Psoas muscle (tissue), 8 donors: ENCODE measurements around the gene COL5A1. TPM values are rescaled to one million over a fixed set of nuclear protein-coding genes. Genes with fewer than 3 reads are reported as not detected.

Experiments used
- ATAC-seq, 4 donors: fragments of 200-7000 bp; cut with Tn5 transposase; one replicate each; pipeline ENCODE4 v1.9.1; 2020; ENCODE audit warnings: moderate library complexity in 3 of 4, mild to moderate bottlenecking in 2 of 4
- DNase-seq, 2 donors: peaks; one replicate each; pipeline ENCODE4 v3.0.0-alpha.2; 2020
- H3K27ac ChIP-seq: fragments of 200-600 bp; one replicate; pipeline ENCODE4 v1.8.0; 2022
- H3K27me3 ChIP-seq, 3 donors: fragments of 200-600 bp in 1 of 3; one replicate each; pipeline versions ENCODE4 v1.6.1 to v1.8.0; 2013 to 2022; ENCODE audit warnings: low read length in 2 of 3, mild to moderate bottlenecking in 2 of 3, moderate library complexity in 1 of 3; ENCODE audit not compliant: insufficient read depth in 3 of 3
- H3K36me3 ChIP-seq, 2 donors: fragments of 200-600 bp in 1 of 2; one replicate each; pipeline versions ENCODE4 v1.6.1 to v1.8.0; 2013 to 2022; ENCODE audit warnings: low read depth in 1 of 2, mild to moderate bottlenecking in 1 of 2, moderate library complexity in 1 of 2; ENCODE audit not compliant: insufficient read depth in 1 of 2
- H3K4me1 ChIP-seq: fragments of 200-600 bp; one replicate; pipeline ENCODE4 v1.8.0; 2022
- H3K4me3 ChIP-seq: fragments of 200-600 bp; one replicate; pipeline ENCODE4 v1.8.0; 2022; ENCODE audit warnings: mild to moderate bottlenecking
- H3K9me3 ChIP-seq: fragments of 200-600 bp; one replicate; pipeline ENCODE4 v1.8.0; 2022
- WGBS, 3 donors: extraction: QIAGEN DNeasy Blood & Tissue Kit; methylation state at CpG; one replicate each; pipeline versions ENCODE4 v1.1.6 to v1.1.7; 2013; 5-methylcytosine and 5-hydroxymethylcytosine counted together
- intact Hi-C, 2 donors: fragments of 100-400 bp; cut with DNase I; formaldehyde crosslinking; loops; one replicate each; pipeline versions ENCODE4 v1.11.0 to v1.14.2; 2022
- polyA plus RNA-seq, 3 donors: library from polyadenylated mRNA; stranded (reverse); fragments of 200-250 nt; gene quantifications; one replicate each; pipeline ENCODE4 v1.2.3, GENCODE V29; 2013
- total RNA-seq, 4 donors: library from RNA; stranded (reverse); fragmentation: NEBNext Ultra II Directional in 2 of 4; extraction: Animal tissue kit (Norgen Biotek cat#: 25700) in 2 of 4; gene quantifications; one replicate each; pipeline versions ENCODE4 v1.2.1 to v1.2.4, GENCODE V29; 2021 to 2023
- TF ChIP-seq, protein P1 (sequence below): fragments of 200-600 bp; IDR thresholded peaks from one replicate; pipeline ENCODE4 v1.8.0; 2022; ENCODE audit warnings: antibody characterized with exemption
- donor health status: healthy with polysubstance abuse.
- donor health status: DM: no; HTN: no; CAD: no; lungs with moderate emphysema.
- donor health status: Bipolar disorder and iron deficiency.
- donor health status: healthy.
- donor health status: DM: yes; HTN: yes; CAD: no.
- donor health status: DM: no; HTN: no; CAD: no.
- donor health status: DM: no; HTN: no; CAD: no.
- donor health status: DM: yes; HTN: yes; CAD: no.

Gene COL5A1
- total and polyA plus RNA-seq, 7 donors = 1.7 to 11.3 (median 3.4) TPM

GRCh38 chr9:134677743-134678142 lies 36.1 kb downstream of the COL5A1 start:
- peak in 1 of 2 donors; percentile 8 for DNase-seq
- WGBS, 3 donors = 62 to 67% (median 65%) methylated on average over 11 of the region's 11 CpGs

GRCh38 chr9:134678206-134678605 lies 36.6 kb downstream of the COL5A1 start:
- Histone ChIP-seq H3K27me3 (peaks cover 0 to 28% (median 4%) of the 10 kb centered on the region in 3 donors), H3K4me1 (no peaks in the 10 kb centered on the region), H3K4me3 (no peak overlapping the region), H3K27ac (no peak overlapping the region), H3K9me3 (peaks cover 4% of the 10 kb centered on the region), H3K36me3 (no peaks in the 10 kb centered on the region)
- WGBS, 3 donors = 9 to 33% (median 31%) methylated on average over 8 of the region's 8 CpGs
- ATAC-seq = no peak
- peak; percentile 8 to 50 for DNase-seq
- intact Hi-C loops = no loop called here
- TF ChIP-seq, protein P1, sequence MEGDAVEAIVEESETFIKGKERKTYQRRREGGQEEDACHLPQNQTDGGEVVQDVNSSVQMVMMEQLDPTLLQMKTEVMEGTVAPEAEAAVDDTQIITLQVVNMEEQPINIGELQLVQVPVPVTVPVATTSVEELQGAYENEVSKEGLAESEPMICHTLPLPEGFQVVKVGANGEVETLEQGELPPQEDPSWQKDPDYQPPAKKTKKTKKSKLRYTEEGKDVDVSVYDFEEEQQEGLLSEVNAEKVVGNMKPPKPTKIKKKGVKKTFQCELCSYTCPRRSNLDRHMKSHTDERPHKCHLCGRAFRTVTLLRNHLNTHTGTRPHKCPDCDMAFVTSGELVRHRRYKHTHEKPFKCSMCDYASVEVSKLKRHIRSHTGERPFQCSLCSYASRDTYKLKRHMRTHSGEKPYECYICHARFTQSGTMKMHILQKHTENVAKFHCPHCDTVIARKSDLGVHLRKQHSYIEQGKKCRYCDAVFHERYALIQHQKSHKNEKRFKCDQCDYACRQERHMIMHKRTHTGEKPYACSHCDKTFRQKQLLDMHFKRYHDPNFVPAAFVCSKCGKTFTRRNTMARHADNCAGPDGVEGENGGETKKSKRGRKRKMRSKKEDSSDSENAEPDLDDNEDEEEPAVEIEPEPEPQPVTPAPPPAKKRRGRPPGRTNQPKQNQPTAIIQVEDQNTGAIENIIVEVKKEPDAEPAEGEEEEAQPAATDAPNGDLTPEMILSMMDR = no peak

More at GRCh38 chr9:134677743-134678142, 36.1 kb downstream of the COL5A1 start:
- ATAC-seq = no peak
- Histone ChIP-seq H3K27me3 (peaks cover 0 to 28% (median 4%) of the 10 kb centered on the region in 3 donors), H3K4me3 (no peak overlapping the region), H3K27ac (no peak overlapping the region), H3K36me3 (no peaks in the 10 kb centered on the region), H3K4me1 (no peaks in the 10 kb centered on the region), H3K9me3 (peaks cover 4% of the 10 kb centered on the region)
- intact Hi-C loops = no loop called here
- TF ChIP-seq, protein P1 = no peak

DNA sequence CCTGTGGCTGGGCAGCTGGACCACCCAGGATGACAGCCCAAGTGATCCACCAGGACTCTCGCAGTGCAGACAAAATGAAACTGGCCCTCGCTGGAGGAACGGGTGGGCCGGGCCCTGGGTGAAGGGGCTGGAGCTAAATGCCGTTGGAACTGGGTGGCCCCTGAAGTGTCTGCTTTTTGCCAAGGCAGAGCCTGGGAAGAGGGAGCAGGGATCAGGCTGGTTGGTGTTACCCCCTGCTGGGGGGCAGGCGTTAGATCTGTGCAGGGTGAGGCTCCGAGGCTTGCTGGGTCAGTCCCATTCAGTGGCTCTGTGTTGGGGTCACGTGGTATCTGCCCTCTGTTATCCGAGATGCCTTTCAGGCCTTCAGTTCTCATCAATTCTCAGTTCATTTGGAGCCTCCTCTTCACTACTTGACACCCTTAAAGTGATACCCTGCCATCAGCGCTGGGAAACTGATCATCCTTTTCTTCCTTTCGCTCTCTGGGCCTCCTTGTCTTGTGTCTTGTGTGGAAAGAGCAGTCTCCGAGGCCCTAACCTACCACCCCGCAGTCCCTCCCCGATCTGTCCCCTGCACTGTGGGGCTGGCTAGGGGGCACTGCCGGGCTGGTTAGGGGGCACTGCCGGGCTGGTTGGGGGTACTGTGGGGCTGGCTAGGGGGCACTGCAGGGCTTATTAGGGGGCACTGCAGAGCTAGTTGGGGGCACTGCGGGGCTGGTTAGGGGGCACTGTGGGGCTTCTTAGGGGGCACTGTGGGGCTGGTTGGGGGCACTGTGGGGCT lies 37.3 kb downstream of the COL5A1 start:
- Histone ChIP-seq H3K27ac (no peak overlapping the region), H3K27me3 (peaks cover 0 to 25% (median 4%) of the 10 kb centered on the region in 3 donors)
- ATAC-seq = no peak

DNA sequence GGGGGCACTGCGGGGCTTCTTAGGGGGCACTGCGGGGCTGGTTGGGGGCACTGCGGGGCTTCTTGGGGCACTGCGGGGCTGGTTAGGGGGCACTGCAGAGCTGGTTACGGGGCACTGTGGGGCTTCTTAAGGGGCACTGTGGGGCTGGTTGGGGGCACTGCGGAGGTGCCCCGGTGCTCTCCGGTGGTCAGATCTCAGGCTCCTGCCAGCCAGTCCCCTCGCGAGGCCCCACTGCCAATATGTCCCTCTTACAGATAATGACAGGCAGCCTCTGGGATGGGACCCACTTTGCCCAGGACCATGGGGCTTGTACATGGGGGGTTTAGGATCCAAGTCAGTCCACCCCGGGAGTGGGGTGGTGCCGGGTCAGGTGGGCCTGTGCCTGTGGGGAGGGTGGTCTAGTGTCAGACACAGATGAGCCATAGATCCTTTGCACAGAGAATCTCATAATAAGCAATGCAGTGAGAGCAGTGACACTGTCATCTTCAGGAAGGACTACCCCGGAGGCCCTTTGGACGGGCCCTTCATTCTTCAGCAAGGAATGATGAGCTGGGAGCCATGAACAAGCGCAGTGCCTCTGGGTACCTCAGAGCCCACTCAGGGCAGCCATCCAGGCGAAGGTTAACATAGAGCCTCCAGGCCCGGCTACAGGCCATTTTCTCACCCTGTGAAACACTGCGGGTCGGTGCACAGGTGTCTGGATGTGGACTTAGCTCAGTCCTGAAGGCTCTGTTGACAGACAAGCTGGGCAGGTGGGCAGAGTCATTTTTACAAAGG lies 38.2 kb downstream of the COL5A1 start:
- 87 to 93% (median 88%) methylated on average over 15 to 19 of the region's 19 CpGs for WGBS, 3 donors
- Histone ChIP-seq H3K27ac (no peak overlapping the region), H3K4me3 (no peak overlapping the region), H3K27me3 (peaks cover 0 to 27% (median 4%) of the 10 kb centered on the region in 3 donors), H3K9me3 (peaks cover 4% of the 10 kb centered on the region), H3K4me1 (no peaks in the 10 kb centered on the region), H3K36me3 (no peaks in the 10 kb centered on the region)
- TF ChIP-seq, protein P1 = no peak
- intact Hi-C loops = no loop called here
- DNase-seq (peak in 1 of 2 donors; percentile 1), ATAC-seq (no peak)

More for the DNA sequence above, 37.3 kb downstream of the COL5A1 start:
- no peaks in the 10 kb centered on the region for H3K4me1 ChIP-seq
- no peak overlapping the region for H3K4me3 ChIP-seq
- TF ChIP-seq, protein P1 = no peak
- peak in 1 of 2 donors; percentile 13 for DNase-seq
- WGBS, 3 donors = 52 to 62% (median 57%) methylated on average over 17 of the region's 17 CpGs
- no peaks in the 10 kb centered on the region for H3K36me3 ChIP-seq
- peaks cover 4% of the 10 kb centered on the region for H3K9me3 ChIP-seq
- intact Hi-C loops = no loop called here
